IPS-11a (cell line): ENCODE results near the gene PHF8.

Source experiments
- H3K4me3 ChIP-seq: one replicate; pipeline ENCODE4 v1.5.1; 2013; ENCODE audit warnings: low read depth, low read length, control low read depth

Gene PHF8

GRCh38 chrX:54044126-54044876 lies at the start of gene PHF8:
Gene PHF8, minus strand, starts transcription at chrX:54044473. Its CDS starts 1,745 bp downstream, at chrX:54042728.
- H3K4me3 ChIP-seq = peak within 1 kb of the TSS; percentile 69

GRCh38 chrX:54093571-54093970 lies 49.3 kb upstream of the PHF8 start:
- no peak overlapping the region for H3K4me3 ChIP-seq

- H3K4me3 ChIP-seq = no peak overlapping the region
Measured at GRCh38 chrX:54093159-54093558, 48.9 kb upstream of the PHF8 start.

- H3K4me3 ChIP-seq = no peak overlapping the region
Measured at GRCh38 chrX:54090880-54091279, 46.6 kb upstream of the PHF8 start.

- H3K4me3 ChIP-seq = no peak overlapping the region
Measured at GRCh38 chrX:54089191-54089590, 44.9 kb upstream of the PHF8 start.

GRCh38 chrX:54087661-54088060 lies 43.4 kb upstream of the PHF8 start:
- no peak overlapping the region for H3K4me3 ChIP-seq

- H3K4me3 ChIP-seq = no peak overlapping the region
Measured at GRCh38 chrX:54085666-54086065, 41.4 kb upstream of the PHF8 start.

GRCh38 chrX:54076903-54077302 lies 32.6 kb upstream of the PHF8 start:
- H3K4me3 ChIP-seq = no peak overlapping the region

- no peak overlapping the region for H3K4me3 ChIP-seq
Measured at GRCh38 chrX:54074826-54075225, 30.6 kb upstream of the PHF8 start.

- no peak overlapping the region for H3K4me3 ChIP-seq
Measured at GRCh38 chrX:54067766-54068165, 23.5 kb upstream of the PHF8 start.

- no peak overlapping the region for H3K4me3 ChIP-seq
Measured at GRCh38 chrX:54066841-54067240, 22.6 kb upstream of the PHF8 start.

- H3K4me3 ChIP-seq = no peak overlapping the region
Measured at GRCh38 chrX:54064564-54064963, 20.3 kb upstream of the PHF8 start.

GRCh38 chrX:54063361-54063760 lies 19.1 kb upstream of the PHF8 start:
- H3K4me3 ChIP-seq = no peak overlapping the region

- H3K4me3 ChIP-seq = no peak overlapping the region
Measured at GRCh38 chrX:54049801-54050200, 5.5 kb upstream of the PHF8 start.

- H3K4me3 ChIP-seq = no peak overlapping the region
Measured at GRCh38 chrX:54048412-54048811, 4.1 kb upstream of the PHF8 start.

- no peak overlapping the region for H3K4me3 ChIP-seq
Measured at GRCh38 chrX:54045563-54046228, 1.4 kb upstream of the PHF8 start.

- peak overlapping the region; percentile 24 for H3K4me3 ChIP-seq
Measured at GRCh38 chrX:54044877-54045338, 635 bp upstream of the PHF8 start.

GRCh38 chrX:54043541-54044125 lies 640 bp downstream of the PHF8 start:
- H3K4me3 ChIP-seq = peak overlapping the region; percentile 69

- peak overlapping the region; percentile 69 for H3K4me3 ChIP-seq
Measured at GRCh38 chrX:54043056-54043455, 1.2 kb downstream of the PHF8 start.

- peak overlapping the region; percentile 24 for H3K4me3 ChIP-seq
Measured at GRCh38 chrX:54042609-54043021, 1.7 kb downstream of the PHF8 start.

- no peak overlapping the region for H3K4me3 ChIP-seq
Measured at GRCh38 chrX:54030329-54030728, 13.9 kb downstream of the PHF8 start.
